Choroid plexus epithelial cell (primary cell): ENCODE results near the gene CNKSR2.

Experiments used
- DNase-seq: peaks from one replicate; pipeline ENCODE4 v3.0.0-alpha.2; 2010; ENCODE audit warnings: low read depth
- H3K4me3 ChIP-seq: 2 replicates; pipeline ENCODE4 v1.5.1; 2011; ENCODE audit warnings: low read depth, mild to moderate bottlenecking, control low read depth, low read length, moderate library complexity
- CTCF ChIP-seq: conservative IDR thresholded peaks from 2 replicates; pipeline ENCODE4 v1.5.1; 2011; ENCODE audit warnings: low read depth, mild to moderate bottlenecking, control low read depth, inconsistent platforms, low read length, moderate library complexity

Gene CNKSR2

GRCh38 chrX:21702725-21703124, 328.5 kb downstream of the CNKSR2 start:
- no peak for DNase-seq
- no peak for TF ChIP-seq CTCF
- no peak overlapping the region for H3K4me3 ChIP-seq
